ENCODE measurements around the gene TASP1.

- no peak for TF ChIP-seq CTCF (IDR thresholded peaks at IDR 0.05)
- no peak for TF ChIP-seq REST (IDR thresholded peaks at IDR 0.05; ENCODE audit: insufficient read depth in 1 of 2, low read depth in 2 of 2, low read length in 1 of 2)
These were observed 246.3 kb downstream of the TASP1 start for GRCh38 chr20:13392391-13392790.

Data from Panc1 (cell line).